NCI-H82 (cell line): ENCODE results near the gene PXK.
A peak's percentile ranks its signal among the peaks of the same experiment; 100 is the strongest.
"Not testable (repeated sequence)": the region's sequence is repeated elsewhere in the genome, so short reads cannot be mapped to it uniquely, and the experiment has no call there.

ENCODE experiments used
- DNase-seq: peaks from one replicate; lab custom pipeline; 2025; lab: John Stamatoyannopoulos, UW

The PXK gene

DNA sequence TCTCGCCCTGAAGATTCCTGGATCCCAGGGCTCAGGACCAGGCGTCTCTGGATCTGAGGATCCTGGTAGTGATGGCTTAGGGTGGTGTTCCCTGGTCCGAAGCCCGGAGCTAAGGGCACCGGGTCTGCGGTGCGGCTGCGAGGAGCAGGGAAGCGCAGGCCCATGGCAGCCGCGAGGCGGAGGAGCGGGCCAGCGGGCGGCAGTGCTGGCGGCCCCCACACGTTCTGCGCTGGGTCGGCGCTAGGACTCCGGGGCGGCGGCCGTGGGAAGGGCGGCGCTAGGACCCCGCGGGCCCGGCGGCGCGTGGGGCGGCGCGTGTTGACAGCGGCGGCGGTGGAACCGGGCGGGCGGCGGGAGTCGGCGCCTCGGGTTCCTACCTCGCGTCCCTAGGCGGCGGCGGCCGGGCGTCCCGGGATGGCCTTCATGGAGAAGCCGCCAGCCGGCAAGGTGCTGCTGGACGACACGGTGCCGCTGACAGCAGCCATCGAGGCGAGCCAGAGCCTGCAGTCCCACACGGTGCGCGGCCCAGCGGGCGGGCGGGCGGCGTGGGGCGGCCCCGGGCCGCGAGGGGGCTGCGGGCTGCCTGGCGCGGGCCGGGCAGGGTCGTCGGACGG lies at the start of gene PXK:
Gene PXK (plus strand): TSS at position 318 of the 614 bp plus-strand sequence. CDS start 97 bp downstream, at position 415.
- DNase-seq: peak; percentile 72

DNA sequence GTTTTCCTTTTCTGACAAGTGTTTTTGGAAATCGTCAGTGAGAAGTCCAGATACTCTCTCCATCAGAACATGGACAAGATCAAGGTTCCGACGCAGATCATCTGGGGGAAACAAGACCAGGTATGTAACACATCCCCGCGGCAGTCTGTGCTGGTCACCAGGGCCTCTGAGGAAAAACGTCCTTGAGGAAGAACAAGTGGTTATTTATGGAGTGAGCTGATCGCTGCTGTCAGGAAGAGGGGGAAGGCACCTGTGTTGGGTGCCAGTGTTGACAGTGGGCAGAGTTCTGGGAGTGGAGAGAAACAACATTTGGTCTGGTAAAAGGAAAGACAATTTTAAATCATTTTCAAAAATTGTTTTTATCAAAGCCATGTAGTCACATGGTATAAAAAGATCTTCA lies 47.4 kb upstream of the PXK start:
- DNase-seq: no peak

DNA sequence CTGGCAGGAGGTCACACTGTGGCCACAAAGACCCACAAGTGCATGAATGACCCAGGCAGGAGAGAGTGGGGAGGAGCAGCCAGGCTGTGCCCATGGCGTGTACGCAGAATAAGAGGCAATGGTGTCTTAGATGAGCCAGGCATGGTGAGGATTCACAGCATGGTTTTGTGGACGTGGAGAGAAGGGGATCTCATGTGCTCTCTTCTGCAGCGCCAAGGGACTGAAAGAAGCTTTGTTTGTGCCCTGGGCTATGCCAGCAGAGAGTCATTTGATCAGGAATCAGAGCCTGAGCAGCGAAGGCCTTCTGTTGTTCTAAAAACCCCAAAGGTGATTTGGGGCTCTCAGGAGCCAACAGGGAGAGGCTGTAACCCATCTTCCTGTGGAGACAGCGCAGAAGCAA lies 45.3 kb upstream of the PXK start:
- no peak for DNase-seq

DNA sequence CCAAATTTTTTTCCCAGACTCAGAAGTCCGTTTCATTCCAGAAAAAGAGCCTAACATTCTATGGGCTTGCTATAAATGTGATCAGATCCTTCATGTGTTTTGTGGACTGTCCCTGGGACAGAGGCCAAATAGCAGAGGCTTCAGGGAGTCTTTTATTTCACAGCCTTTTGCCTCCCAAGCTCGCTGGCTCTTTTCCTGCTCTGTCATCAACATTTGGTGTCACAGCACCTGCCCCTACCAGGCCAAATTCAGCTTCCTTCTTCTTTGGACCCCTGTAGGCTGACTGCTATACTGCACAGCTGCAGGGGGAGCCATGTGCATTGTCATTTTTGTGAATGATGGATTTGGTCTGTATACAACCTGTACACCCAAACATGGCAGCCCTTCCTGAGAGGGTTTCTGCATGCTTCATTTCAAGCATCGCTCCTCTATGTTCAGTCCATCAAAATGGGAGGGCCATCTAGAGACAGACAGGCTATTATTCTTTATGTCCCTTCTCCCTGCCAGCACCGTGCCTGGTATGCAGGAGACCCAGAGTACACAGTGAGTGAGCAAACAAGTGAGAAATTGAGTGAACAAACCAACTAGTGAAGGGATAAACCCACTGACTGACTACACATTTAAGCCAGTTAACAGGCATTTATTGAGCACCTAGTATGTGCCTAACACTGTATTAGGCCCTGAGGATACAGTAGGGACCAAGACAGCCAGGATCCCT lies 44.5 kb upstream of the PXK start:
- no peak for DNase-seq

DNA sequence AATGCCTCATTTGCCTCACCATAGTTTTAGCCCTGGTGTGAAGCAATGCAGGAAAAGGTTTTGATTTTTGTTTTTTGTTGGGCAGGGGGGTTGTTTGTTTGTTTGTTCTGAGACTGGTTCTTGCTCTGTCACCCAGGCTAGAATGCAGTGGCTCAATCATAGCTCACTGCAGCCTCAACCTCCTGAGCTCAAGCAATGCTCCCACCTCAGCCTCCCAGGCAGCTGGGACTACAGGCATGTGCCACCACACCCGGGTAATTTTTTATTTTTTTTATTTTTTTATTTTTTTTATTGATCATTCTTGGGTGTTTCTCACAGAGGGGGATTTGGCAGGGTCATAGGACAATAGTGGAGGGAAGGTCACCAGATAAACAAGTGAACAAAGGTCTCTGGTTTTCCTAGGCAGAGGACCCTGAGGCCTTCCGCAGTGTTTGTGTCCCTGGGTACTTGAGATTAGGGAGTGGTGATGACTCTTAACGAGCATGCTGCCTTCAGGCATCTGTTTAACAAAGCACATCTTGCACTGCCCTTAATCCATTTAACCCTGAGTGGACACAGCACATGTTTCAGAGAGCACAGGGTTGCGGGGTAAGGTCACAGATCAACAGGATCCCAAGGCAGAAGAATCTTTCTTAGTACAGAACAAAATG lies 43.6 kb upstream of the PXK start:
- DNase-seq: not testable (repeated sequence)

DNA sequence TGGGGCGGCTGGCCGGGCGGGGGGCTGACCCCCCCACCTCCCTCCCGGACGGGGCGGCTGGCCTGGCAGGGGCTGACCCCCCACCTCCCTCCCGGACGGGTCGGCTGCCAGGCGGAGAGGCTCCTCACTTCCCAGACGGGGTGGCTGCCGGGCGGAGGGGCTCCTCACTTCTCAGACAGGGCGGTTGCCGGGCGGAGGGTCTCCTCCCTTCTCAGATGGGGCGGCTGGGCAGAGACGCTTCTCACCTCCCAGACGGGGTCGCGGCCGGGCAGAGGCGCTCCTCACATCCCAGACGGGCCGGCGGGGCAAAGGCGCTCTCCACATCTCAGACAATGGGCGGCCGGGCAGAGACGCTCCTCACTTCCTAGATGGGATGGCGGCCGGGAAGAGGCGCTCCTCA lies 42.2 kb upstream of the PXK start:
- DNase-seq: not testable (repeated sequence)

DNA sequence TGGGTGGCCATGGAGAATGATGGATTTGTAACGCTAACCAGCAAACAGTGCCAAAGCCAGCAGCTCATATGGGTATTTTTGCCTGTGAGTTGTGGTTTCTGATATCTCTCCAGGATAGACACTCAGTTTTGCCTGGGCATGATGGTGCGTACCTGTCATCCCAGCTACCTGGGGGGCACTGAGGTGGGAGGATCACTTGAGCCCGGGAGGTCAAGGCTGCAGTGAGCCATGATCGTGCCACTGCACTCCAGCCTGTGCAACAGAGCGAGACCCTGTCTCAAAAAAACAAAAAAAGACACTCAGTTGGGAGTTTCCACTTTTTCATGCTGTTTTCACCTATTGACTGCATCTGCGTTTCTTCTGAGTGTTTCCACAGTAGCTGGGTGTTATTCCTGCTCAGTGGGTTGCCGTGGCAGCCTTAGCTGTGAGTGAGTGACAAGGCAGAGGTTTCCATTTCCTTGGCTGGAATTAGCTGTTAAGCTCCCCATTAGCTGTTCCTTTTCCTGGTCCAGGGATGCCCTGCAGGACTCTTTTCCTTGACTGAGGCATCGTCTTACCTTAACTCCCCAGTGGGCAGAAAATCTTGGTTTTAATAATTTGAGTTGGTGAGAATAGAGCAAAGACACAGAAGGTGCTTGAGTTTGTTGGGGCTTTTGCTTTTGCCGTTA lies 40.9 kb upstream of the PXK start:
- no peak for DNase-seq

DNA sequence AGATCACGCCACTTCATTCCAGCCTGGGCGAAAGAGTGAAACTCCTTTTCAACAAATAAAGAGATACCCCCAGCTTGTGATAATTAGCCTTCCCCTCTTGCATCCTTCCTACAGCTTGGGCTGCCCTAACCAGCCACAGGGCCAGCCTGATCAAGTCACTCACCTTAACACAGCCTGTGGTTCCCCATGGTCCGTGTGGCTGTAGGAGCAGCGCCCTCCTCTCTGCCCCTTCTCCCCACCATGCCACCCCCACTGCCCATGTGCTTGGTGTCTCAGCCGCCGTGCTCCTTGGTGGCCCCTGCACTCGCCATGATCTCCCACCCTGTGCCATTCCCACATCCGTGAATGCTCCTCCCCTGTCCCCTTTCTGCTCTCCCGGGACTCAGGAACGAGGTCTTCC lies 39.8 kb upstream of the PXK start:
- DNase-seq: no peak

DNA sequence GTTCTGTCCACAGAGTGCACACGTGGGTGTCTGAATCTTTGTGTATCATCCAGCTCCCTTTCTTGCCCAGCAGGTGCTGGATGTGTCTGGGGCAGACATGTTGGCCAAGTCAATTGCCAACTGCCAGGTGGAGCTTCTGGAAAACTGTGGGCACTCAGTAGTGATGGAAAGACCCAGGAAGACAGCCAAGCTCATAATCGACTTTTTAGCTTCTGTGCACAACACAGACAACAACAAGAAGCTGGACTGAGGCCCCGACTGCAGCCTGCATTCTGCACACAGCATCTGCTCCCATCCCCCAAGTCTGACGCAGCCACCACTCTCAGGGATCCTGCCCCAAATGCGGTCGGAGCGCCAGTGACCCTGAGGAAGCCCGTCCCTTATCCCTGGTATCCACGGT lies 39.2 kb upstream of the PXK start:
- no peak for DNase-seq

DNA sequence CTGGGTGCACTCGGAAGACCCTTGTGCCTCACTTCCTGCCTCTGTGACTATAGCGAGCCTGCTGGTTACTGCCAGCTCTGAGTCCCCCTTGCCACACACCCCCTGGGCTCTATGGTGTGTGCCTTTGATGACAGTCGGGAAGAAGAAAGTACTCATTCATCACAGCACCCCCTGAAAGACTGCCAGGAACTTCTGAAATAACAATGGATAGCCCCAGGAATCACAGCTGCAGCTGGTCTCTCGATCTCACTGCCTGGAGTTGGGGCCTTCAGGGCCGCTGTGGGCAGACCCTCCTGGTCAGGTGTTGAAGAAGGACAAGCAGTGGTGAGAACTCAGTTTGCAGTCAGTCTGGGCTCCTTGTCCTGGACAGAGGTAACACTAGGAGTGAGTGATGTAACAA lies 36.4 kb upstream of the PXK start:
- DNase-seq: no peak

DNA sequence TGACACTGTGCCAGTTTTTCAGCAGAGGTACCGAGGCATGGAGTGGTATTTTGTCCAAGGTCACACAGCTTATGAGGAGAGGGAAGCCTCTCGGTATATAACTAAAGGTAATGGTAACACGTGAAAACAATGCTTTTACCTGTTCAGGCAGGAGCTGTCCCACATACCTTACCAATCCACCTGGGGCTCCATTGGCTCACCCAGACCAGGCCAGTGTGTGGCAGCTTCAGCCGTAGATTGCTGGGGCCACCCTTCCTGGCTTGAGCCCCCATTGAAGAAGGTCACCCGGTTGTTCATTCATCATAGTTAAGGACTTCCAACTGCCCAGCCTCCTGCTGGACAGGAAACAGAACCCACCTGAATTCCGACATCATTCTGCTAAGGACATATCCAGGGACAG lies 35.8 kb upstream of the PXK start:
- no peak for DNase-seq

DNA sequence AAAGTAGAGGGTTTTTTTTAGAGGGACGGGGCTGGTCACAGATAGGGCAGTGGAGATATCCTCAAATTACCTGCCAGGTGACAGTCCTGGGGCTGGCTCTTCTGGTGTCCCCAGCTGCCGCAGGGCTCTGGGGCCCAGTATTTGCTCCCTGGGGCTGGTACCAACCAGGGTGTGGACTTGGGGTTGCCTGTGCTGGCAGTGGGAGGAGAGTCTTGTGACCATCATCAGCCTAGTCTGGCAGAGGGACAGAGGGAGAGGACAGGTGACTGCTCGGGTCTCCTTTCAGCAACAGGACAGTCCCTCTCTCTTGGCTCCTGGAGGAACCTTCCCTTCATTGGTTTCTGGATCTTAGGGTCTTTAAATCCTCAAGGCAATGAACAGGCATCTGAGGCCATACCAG lies 34.5 kb upstream of the PXK start:
- DNase-seq: no peak

DNA sequence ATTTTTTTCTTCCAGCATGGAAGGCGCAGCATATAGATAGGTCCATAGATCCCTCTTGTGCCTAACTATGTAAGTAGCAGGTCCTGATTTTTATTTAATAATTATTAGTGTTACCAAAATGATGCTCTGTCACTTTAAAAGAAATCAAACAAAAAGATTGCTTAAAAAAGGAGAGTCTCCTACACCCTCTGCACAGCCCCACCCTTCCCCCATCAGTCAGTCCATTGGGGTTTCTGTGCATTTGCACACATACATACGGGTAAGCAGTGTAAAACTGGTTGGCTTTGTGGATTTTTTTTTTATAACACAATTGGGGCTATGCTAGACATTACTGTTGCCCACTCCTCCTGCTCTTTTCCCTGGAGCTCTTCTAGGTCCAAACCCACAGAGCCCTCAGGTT lies 33.6 kb upstream of the PXK start:
- no peak for DNase-seq

DNA sequence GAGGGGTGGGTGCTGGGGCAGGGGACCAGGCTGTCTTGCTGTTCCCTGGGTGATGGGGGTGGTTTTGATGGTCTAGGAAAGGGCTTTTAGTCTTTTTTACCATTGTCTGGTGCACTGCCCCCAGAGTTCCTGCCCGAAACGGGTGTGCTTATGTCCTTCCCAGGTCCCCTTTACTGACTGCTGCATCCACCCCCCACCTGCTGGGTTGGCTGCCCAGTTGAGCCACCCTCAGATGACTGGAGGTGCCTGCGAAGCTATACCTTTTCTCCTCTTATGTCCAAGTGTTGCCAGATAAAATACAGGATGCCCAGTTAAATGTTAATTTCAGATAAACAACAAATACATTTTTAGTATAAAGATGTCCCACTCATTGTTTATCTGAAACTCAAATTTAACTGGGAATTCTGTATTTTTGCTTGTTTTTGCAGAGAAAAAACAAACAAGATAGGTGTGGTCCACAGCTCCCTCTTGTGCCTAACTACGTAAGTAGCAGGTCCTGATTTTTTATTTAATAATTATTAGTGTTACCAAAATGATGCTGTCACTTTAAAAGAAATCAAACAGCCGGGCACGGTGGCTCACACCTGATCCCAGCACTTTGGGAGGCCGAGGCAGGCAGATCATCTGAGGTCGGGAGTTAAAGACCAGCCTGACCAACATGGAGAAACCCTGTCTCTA lies 32.7 kb upstream of the PXK start:
- peak; percentile 18 for DNase-seq

DNA sequence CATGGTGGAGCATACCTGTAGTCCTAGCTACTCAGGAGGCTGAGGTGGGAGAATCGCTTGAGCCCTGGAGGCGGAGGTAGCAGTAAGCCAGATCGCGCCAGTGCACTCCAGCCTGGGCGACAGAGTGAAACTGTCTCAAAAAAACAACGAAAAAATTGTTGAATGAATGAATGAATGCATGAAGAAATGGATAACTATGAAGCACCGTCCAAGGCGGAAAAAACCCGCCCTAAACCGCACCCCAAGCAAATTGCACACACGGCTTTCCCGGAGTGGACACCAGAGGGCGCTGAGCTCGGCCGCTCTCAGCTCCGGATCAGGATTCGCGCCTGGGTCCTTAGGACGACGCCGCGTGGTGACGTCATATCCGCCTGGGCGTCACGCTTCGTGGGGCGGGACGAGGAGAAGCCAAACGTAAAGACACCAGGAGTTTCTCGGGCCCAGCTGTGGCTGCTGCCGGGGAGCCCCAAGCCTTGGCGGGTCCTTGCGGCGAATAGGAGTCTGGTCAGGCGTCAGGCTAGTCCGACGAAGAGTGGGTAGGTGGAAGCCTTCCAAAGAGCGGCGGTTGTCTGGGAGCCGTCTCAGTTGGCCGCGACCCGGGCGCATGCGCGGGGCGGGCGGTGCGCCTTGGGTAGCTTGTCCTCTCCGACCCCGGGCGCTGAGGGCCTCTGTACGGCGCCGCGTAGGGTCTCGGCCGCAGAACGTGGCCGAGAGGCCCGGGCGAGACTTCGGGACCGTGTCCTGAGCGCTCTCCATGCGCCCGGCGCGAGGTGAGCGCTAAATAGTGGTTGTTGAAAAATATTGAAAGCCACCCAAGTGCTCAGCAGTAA lies 26.6 kb upstream of the PXK start, which contains the start of the genes HTD2 and RPP14:
Gene HTD2 (plus strand): TSS at position 639 of the 830 bp plus-strand sequence. CDS start 11,094 bp downstream, outside the sequence.
Gene RPP14 (plus strand): TSS at position 364 of the 830 bp plus-strand sequence. CDS start 4,085 bp downstream, outside the sequence.
- DNase-seq: peak; percentile 96

DNA sequence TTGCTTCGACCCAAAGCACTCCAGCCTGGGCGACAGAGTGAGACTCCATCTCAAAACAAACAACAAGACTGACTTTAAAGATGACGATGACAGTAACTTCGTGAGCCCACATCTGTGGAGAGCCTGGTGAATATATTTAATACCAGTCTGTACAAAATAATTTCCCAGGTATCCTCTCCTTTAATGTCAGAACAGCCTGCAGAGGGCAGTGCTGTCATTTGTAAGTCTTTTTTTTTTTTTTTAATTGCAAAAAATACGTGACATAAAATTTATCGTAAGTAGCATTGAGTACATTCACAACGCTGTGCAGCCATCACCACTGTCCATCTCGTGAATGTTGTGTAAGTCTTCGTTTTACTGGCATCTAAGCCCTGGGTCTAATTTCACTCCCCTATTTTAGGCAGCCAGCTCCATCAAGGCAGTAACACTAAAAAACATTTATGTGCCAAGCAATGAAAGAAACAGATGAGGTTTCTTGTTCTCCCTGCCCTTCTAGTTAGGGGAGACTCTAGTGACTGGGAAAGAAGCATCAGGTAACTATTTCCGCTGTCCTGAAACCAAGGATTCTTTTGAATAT lies 25.0 kb upstream of the PXK start:
- peak; percentile 54 for DNase-seq

DNA sequence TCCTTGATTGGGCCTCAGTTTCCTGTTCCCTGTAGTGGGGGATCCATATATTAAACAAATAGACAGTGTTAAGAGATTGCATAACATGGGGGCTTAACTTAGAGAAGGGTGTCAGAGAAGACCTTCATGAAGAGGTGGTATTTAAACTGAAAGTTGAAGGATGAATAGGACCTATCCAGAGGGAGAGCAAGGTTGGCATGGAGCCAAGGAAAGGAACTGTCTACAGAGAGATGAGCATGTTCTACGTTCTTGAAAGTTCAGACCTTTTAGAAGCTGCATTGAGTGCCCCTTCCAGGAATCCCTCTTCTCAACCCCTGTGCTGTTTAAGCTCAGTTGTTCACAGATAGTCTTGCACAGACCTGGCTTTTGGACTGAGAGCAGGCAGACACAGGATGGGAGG lies 24.0 kb upstream of the PXK start:
- DNase-seq: no peak

DNA sequence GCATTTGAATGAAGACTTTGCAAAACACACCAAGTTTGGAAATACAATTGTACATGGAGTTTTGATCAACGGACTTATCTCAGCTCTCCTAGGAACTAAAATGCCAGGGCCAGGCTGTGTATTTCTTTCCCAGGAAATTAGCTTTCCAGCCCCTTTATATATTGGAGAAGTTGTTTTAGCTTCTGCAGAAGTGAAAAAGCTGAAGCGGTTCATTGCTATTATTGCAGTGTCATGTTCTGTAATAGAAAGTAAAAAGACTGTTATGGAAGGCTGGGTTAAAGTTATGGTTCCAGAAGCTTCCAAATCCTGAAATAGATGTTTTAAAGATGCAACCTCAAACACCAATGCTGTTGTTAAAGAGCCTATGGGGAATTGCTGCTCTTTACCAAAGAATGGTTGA lies 14.9 kb upstream of the PXK start:
- DNase-seq: no peak

DNA sequence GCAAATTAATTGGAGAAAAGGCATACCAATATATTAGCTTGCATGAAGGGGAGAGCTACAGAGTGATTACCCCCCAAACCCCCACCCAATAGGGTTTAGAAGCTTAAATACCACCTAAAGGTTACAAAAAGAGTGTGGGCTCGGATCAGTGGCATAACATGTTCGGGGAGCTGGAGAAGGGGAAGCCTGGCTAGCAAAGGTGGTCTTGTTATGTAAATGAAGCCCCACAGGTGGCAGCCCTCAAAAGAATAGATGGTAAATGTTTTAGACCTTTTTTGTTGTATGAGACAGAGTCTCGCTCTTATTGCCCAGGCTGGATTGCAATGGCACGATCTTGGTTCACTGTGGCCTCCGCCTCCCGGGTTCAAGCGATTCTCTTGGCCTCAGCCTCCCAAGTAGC lies 10.9 kb upstream of the PXK start:
- no peak for DNase-seq

DNA sequence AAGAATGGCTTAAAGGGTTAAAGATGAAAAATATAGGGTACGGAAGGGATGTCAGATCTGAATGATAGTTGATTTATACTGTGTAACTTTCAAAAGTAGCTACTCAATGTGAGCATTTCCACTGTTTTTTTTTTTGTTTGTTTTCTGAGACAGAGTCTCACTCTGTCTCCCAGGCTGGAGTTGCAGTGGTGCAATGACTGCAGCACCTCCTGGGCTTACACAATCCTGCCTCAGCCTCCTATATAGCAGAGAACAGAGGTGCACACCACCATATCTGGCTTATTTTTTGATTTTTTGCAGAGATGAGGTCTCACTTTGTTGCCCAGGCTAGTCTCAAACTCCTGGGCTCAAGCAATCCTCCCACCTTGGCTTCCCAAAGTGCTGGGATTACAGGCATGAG lies 9.9 kb upstream of the PXK start:
- DNase-seq: no peak
